GM21619 (cell line): Measurements from ENCODE around the gene ZNF385B.

ENCODE experiments used
- ATAC-seq: cut with Tn5 transposase; IDR thresholded peaks from one replicate; pipeline ENCODE4 v1.9.1; 2021; ENCODE audit not compliant: unreplicated experiment

Gene ZNF385B

DNA sequence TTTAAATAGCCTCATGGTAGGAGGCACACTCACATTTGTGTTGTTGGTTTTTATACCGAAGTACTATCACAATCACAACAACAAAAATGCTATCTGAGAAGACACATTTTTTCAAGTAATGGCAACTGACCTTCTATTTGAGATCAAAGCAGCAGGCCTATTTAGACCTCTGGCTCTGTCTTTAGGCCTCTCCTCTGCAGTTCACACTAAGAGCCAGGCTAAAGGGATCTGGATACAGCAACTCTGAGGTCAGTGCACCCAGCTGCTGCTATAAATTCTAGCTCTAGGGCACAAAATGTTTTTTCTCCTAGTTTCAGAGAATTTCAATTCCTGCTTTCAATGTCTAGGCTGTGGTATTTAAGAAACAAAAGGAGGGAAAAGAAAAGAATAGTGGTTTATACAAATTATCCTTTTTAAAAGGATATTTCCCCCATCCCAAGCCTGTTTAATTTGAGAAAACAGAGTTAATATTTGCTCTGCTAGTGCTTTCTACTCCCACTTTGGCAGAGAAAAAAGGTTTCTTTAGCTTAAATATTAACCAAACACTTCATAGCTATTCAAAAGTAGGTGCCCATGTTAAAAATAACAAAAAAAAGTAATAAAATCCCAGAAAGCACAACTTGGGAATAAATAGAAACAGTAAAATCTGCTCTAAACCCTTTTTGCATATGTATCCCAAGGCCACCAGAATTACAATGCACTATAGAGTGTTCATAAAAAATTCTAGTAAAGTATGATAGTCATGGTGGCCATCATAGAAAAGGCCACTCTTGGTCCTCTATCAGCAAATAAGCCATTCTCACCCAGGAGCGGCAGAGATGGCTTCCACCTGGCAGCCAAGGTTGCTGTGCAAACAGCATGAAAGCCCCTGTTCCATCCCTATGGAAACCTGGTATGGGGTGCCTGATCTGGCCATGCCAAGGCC, 303.1 kb downstream of the ZNF385B start:
- no peak for ATAC-seq

DNA sequence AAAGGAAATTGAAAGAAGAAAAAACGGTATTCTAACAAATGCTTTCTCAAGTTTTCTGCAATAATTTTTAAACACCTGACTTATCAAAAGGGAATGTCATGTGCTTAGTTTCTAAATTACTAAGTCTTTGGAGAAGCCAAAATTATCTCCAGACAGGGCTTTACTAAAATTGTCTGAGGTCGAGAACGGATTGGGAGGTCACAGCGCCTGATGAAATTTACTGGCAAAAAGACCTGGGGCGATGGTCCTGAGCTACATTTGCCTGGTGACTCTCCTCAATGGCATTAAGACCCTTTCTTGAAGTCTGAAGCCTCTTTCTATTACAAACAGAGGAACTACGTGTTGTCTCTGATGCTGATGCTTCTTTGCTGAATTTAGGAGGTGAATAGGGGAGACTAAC, 305.0 kb downstream of the ZNF385B start:
- ATAC-seq = no peak

DNA sequence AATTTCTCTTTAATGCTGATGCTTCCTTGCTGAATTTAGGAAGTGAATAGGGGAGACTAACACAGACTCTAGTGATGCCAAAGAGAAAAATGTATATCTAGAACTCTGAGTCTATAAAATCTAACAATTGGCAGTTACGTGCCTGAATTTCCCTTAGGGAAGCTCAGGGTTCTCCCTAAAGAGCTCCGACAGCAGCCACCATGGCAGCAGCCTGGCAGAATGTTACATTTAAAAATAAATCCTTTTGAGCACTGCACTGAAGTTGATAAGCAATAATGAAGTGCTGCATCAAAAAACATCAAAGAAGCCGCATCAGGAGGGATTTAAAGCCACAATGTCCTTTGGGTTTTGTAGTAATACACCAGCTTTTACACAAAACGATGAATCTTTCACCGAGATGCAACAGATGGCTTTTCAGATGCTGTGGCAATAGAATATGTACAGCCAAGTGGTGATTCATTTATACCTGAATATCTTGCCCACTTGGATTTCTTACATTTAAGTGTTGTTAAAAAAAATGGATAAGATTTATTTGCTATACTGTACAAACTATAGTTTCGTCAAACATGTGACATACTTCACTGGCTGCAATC, 305.6 kb downstream of the ZNF385B start:
- no peak for ATAC-seq

DNA sequence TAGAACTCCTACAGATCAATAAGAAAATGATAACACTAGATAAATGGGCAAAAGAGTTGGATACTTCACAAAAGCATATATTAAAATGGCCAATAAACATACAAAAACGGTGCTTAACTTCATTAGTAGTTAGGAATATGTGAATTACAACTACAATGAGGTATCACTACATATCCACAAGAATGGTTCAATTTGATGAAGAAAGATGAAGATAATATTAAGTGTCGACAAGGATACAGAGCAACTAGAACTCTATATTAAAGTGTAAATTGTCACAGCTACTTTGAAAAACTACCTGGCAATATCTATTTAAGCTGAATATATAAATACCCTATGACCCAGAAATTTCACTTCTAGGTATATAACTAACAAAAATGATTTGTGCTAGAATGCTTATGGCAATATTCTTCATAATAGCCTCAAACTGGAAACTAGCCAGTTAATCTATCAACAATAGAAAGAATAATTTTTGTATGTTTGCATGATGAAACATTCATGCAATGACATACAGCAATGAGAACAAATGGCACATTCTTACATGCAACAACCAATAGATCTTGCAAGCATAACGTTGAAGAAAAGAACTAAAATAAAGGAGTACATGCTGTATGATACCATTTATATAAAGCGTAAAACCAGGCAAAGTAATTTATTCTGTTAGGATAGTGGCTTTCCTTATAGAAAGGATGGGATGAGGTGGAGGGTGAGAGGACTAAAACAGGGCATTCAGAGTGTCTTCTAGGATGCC, 306.6 kb downstream of the ZNF385B start:
- ATAC-seq = no peak

DNA sequence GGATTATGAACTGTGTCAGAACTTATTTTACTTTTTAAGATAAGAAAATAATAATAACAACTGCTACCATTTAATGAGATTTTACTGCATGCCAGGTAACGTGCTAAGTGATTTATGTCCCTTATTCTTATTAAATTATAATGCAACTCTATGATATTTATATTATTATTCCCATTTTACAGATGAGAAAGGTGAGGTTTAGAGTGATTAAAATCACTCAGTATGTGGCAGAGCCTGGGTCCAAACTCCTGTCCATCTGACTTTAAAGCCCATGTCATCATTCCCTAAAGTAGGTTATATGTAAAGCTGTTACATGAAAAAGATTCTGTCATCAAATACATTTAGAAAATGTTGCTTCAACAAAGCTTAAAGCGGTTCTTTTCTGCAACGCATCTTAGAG, 308.0 kb downstream of the ZNF385B start:
- ATAC-seq = no peak

DNA sequence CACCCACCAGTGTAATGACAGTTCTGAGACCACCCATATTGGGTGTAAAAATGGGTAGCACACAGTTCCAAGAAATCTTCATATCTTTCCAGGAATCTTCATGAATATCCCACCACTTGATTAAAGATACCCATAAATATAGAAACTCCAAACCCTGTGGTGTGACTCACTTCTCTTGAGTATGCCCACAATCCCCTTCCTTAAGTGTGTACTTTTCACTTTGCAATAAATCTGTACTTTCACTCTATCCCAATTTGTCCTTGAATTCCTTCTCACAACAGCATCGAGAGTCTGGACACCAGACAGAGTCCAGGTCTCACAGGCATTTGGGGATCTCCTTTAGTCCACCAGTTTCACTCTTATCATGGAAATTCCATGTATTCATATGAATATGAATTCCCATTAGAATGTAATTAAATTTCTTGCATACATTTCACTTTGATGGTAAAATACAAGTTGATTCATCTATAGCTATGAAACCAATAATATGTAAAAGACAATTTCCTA, 309.8 kb downstream of the ZNF385B start:
- ATAC-seq = no peak

DNA sequence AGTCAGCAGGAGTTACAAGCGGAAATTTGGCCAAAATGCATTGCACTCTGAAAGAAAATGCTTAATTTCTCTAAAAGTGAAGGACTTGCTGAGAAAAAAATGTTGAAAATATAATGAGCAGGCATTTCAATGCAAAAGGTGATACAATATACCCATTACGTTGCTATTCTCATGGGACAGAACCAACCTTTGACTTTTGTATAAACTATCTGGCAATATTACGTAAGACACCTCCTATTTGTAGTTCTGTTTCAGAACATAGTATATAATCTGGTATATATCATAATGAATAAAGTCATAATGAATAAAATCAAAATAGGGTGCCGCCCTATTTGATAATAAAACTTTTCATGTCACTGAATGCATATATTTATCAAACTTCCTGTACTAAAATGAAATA, 310.6 kb downstream of the ZNF385B start:
- ATAC-seq = no peak

DNA sequence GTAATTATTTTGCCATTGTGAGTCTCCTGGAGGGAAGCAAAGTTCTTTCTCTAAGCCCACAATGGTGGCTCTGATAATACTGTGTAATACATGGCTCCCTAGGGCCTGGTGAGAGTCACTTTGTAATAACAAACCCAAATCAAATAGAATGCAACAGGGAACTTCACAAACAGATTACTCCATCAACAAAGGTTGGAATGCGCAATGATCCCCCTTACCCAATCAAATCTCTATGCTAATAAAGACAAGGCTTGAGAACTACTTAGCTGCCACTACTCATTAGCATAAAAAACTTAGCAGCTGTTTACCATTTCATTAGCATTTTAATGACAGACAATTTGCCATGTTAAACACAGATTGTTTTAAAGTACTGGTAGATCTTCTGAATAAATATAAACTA, 311.2 kb downstream of the ZNF385B start:
- ATAC-seq = no peak

DNA sequence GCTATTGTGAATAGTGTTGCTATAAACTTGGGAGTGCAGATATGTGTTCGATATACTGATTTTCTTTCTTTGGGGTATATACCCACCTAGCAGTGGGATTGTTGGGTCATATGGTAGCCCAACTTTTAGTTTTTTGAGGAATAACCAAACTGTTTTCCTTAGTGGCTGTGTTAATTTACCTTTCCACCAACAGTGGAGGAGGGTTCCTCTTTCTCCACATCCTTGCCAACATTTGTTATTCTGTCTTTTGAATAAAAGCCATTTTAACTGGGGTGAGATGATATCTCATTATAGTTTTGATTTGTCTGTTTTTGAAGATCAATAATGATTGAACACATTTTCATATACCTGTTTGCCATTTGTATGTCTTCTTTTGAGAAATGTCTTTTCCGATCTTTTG, 314.8 kb downstream of the ZNF385B start:
- no peak for ATAC-seq

DNA sequence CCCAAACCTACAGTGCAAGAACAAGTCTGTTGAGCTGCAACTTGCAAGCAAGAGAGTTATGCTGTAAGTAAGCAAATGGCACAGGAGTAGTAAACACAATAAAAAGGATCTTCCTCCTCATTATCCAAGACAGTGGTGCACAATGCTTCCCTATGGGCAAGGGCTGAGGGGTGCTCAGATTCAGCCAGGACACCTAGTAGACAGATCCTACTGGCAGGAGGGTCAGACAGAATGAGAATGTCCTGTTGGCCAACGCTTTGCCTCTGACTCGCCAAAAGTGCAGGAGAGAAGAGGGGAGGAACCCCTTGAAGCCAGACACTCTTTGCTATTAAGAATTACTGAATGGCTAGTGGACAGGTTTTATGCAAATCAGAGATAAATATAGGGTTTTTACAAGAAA, 316.4 kb downstream of the ZNF385B start:
- ATAC-seq = no peak

DNA sequence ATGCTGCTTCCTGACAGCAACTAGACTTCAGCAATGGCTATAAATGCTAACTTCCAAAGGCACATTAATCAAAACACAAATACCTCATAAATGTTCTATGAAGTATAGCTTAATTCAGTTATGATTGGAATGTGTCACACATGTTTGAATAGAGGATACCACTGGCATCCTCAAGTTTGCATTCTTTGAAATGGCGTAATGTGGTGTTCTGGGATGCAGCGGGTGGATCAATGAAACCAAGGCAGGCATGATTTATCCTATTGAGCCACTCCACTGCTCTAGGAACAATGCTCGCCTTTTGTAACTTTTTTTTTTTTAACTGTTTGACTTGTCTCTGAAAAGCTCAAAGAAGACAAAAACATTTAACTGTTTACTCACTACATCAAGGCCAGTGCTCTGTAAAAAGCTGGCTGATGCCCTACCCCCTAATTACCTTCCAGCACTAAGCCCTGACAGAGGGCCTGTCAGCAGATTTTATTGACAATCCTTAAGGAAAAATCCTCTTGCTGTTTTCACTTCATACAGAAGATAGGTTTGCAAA, 318.0 kb downstream of the ZNF385B start:
- no peak for ATAC-seq

DNA sequence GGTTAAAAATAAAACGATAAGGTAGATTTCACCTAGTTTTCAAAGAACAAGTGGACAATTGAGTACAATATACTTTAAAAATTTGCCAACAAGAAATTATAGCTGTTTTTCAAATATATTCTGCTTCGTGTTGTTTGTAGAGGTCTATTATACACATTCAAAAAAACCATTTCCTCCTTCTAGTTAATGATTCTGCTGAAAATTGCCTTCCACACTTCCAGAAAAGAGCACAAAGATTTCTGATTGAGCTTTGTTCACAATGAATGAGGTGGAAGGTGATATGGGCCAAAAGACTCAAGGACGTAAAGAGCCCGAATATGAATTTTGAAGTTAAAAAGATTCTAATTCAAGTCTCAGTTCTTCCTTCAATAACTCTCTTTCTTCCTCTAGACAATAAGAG, 319.8 kb downstream of the ZNF385B start:
- ATAC-seq = no peak

DNA sequence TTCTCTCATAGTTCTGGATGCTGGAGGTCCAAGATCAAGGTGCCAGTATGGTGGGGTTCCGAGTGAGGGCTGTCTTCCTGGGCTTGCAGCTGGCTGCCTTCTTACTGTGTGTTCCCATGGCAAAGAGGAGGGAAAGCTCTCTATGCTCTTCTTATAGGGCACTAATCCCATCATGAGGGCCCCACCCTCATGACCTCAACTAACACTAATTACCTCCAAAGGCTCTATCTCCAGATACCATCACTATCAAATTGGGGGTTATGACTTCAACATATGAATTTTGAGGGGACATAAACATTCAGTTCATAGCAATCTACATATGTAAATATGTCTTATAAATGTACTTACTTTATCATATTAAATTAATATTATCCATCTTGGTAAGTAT, 322.3 kb downstream of the ZNF385B start:
- ATAC-seq = no peak

DNA sequence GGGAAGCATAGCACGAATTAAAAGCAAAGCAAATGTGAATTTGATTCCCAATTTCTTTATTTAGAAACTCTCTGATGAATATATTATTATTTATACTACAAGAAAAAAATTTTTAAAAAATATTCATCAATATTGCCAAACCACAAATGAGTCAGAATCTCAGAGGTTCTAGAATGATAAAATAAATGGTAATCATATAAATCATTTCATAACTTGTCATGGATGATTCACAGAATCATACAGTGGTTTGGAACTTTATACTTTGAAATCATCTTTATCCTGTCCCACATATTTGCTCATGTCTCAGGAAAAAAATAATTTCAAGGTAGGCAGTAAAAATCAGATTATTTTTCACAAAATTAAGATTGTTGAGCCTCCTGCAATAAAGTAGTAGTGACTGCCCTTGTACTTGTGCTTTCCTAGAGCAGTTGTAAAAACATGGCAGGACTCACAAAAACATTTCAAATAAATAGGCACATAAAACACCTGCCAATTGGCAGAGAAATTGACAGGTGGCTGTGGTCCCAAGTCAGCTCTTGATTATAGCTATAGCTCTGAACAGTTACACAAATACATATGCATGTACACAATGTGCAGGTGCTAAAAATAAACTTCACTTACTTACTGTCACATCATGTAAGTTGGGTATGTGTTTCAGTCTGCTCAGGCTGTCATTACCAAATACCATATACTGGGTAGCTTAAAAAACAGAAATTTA, 322.8 kb downstream of the ZNF385B start:
- no peak for ATAC-seq

DNA sequence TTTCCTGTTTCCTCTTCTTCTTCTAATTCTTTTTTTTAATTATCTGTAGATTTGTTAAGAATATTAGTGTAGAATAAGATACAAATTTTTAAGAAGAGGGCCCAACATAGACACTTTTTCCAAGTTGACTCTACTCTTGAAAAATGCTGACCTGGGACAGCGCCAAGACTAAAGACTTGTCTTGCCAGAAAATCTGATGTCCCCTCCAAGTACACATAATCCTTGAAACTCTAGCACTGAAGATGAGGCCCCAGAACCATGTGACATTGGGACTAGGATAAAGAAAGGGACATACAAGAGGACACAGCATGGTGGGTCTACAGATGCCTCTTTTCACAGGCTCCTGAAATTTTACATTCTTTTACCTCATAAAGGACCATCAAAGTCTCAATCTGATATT, 325.2 kb downstream of the ZNF385B start:
- no peak for ATAC-seq

DNA sequence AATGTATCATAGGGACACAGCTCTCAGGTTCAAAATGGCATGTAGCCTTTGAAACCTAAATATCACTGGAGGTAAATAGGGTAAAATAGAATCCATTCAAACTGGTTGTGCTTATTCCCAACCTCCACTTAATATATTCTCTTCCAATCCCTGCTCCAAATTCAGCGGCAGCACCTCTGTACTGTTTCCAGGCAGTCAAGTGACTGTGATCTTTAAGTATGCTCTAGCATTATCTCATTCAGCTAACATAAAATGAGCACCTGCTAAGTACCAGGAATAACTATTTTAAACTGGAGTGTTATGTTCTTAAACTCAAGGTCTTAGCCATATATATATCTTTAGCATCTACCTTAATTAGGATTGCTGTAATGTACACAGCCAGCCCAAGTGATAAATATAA, 327.5 kb downstream of the ZNF385B start:
- ATAC-seq = no peak

DNA sequence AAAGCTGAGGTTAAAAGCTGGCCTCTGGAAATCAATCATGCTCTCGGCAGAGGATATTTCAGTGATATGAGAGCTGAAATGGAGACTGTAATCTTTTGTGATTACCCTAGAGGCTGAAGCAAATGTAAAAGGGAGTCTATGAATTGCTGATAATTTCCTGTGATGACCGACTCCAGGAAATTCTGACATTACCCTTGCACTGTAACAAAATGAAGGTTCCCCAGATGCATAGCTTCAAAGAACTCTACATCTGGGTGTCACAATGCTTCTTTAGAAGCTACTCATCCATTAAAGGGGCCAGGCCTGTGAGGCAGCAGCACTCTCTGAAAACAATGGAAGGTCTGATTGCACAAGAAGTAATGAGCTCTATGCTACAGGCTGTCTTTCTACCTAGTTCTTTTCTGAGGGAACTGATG, 328.5 kb downstream of the ZNF385B start:
- no peak for ATAC-seq

DNA sequence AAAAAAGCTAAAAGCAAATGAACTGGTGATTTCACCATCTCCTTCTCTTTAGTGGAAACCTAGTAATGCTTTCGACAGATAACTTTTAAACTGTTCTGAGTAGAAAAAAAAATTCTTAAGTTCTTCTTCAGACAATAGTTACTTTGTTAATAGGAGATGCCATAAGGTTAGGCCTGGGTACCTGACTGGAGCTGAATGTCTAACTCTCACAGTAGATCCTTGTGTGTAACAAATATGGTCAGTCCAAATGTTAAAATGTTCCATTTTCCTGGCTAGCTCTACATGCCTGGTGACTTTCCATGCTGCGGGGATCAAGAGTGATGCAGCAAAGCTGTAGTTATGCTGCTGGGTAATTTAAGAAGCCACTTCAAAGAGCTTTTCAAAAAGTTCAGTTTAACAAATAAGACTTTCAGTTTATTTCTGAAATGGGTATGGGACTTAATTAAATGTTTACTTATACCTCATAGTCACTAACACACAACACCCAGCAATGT, 332.8 kb downstream of the ZNF385B start:
- ATAC-seq = no peak

DNA sequence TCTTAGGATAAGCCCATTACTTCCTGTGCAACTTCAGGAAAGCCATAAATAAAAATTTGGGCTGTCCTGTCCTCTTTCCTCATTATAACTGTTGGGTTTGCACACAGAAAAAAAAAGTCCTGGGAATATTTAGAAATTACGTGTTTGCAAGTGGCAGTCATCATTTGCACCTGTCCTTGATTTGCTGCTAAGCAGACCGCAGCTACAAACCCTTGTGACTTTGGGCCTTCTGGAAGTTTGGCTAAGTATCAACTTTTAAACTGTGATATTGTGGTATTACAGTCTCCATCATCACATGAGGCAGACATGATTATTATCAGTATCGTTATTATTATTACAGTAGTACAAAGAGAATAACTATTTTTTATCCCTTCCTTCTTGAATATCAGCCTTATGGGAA, 336.1 kb downstream of the ZNF385B start:
- ATAC-seq = no peak

DNA sequence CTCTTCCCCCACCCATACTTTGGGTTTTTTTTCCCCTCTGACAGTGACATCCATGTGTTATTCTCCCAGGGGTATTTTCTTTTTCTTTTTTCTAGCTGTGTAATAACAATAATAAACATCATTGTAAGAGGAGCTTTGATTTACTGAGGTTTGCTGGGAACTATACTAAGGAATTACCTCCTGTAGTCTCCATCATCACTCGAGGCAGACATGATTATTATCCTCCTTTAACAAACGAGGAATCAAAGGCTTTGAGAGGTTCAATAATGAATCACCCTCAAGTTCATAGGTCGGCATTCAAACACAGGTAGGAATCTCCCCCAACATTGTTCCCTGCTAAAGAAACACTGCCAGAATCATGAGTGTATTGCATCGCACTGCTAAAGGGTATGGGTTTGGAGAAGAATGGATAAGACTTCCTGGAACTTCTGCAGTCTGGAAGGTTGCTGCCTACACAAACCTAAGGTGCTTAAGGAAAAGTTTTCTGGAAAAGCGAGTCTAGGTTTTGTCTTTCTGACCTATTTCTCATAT, 336.5 kb downstream of the ZNF385B start:
- no peak for ATAC-seq
